ENCODE data around the gene RIN3.

Gene RIN3

GRCh38 chr14:92609955-92610354 lies 96.4 kb downstream of the RIN3 start:
- no peak overlapping the region for H3K27ac ChIP-seq
- no peak for TF ChIP-seq ZFX (IDR thresholded peaks at IDR 0.05; ENCODE audit: borderline replicate concordance)
- TF ChIP-seq, protein P1, sequence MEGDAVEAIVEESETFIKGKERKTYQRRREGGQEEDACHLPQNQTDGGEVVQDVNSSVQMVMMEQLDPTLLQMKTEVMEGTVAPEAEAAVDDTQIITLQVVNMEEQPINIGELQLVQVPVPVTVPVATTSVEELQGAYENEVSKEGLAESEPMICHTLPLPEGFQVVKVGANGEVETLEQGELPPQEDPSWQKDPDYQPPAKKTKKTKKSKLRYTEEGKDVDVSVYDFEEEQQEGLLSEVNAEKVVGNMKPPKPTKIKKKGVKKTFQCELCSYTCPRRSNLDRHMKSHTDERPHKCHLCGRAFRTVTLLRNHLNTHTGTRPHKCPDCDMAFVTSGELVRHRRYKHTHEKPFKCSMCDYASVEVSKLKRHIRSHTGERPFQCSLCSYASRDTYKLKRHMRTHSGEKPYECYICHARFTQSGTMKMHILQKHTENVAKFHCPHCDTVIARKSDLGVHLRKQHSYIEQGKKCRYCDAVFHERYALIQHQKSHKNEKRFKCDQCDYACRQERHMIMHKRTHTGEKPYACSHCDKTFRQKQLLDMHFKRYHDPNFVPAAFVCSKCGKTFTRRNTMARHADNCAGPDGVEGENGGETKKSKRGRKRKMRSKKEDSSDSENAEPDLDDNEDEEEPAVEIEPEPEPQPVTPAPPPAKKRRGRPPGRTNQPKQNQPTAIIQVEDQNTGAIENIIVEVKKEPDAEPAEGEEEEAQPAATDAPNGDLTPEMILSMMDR (IDR thresholded peaks at IDR 0.05): no peak

DNA sequence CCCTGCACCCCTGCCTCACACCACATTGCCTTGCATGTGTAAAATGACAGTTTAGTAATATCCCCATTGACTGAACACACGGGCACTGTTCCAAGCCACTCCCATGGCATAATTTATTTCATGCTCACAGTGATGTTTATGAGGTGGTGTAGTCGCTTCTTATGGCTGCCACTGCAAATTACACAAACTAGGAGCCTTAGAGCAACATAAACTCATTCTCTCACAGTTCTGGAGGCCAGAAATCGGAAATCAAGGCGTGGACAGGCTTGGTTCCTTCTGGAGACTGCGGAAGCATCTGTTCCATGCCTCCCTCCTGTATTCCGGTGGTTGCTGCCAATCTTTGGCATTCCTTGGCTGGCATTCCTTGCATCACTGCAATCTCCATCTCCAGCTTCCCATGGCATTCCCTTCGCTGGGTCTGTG lies 97.3 kb downstream of the RIN3 start:
- TF ChIP-seq, protein P1 (IDR thresholded peaks at IDR 0.05): no peak
- TF ChIP-seq ZFX (IDR thresholded peaks at IDR 0.05; ENCODE audit: borderline replicate concordance): no peak

GRCh38 chr14:92613008-92613658 lies 99.6 kb downstream of the RIN3 start:
- no peak overlapping the region for H3K27ac ChIP-seq
- TF ChIP-seq ZFX (IDR thresholded peaks at IDR 0.05; ENCODE audit: borderline replicate concordance): no peak
- TF ChIP-seq, protein P1 (IDR thresholded peaks at IDR 0.05): peak; percentile 90

More for the DNA sequence above, 97.3 kb downstream of the RIN3 start:
- no peak overlapping the region for H3K27ac ChIP-seq

GRCh38 chr14:92613681-92614260 lies 100.2 kb downstream of the RIN3 start:
- no peak overlapping the region for H3K27ac ChIP-seq
- TF ChIP-seq, protein P1 (IDR thresholded peaks at IDR 0.05): no peak
- no peak for TF ChIP-seq ZFX (IDR thresholded peaks at IDR 0.05; ENCODE audit: borderline replicate concordance)

GRCh38 chr14:92615451-92615850 lies 101.9 kb downstream of the RIN3 start:
- no peak for TF ChIP-seq ZFX (IDR thresholded peaks at IDR 0.05; ENCODE audit: borderline replicate concordance)
- TF ChIP-seq, protein P1 (IDR thresholded peaks at IDR 0.05): no peak
- no peak overlapping the region for H3K27ac ChIP-seq

- no peak overlapping the region for H3K27ac ChIP-seq
- TF ChIP-seq, protein P1 (IDR thresholded peaks at IDR 0.05): no peak
- TF ChIP-seq ZFX (IDR thresholded peaks at IDR 0.05; ENCODE audit: borderline replicate concordance): no peak
These were observed 102.6 kb downstream of the RIN3 start for GRCh38 chr14:92616178-92616577.

DNA sequence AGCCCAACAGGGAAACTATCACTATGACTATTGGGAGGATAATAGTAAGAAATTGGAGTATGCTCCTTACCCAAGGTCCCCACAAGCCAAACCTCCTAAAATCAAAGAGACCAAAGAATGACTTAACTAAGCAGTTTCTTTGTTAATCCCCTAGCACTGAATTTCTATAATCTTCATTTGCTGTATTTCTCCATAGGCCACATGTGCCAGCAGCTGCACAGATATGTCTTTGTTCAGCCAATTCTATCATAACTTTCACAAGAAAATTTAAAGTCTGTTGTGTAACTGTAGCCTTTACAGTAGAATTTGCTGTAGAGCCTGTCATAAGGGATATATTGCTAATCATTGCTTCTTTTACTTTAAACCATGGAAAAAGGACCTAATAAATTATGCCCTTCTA lies 104.0 kb downstream of the RIN3 start:
- H3K27ac ChIP-seq: no peak overlapping the region
- TF ChIP-seq ZFX (IDR thresholded peaks at IDR 0.05; ENCODE audit: borderline replicate concordance): no peak
- TF ChIP-seq, protein P1 (IDR thresholded peaks at IDR 0.05): no peak
